HCT116 (cell line): ENCODE data around the gene CDH13. TPM values are rescaled to one million over a fixed set of nuclear protein-coding genes. Genes with fewer than 3 reads are reported as not detected.

Experiments
- ATAC-seq: fragments of 200-7000 bp; cut with Tn5 transposase; 2 replicates; pipeline ENCODE4 v1.9.1; 2020; ENCODE audit warnings: mild to moderate bottlenecking, moderate library complexity
- BruUV-seq: library from RNA; stranded (reverse); fragments of 400-500 nt; replicated peaks from 2 replicates; lab custom pipeline; 2021; lab: Mats Ljungman, UMichigan
- CTCF ChIA-PET: fragments of 300-600 bp; sonication (Branson Sonifier 250); formaldehyde crosslinking; loops from one replicate; lab custom pipeline; 2021; ENCODE audit warnings: antibody characterized with exemption; lab: Charles Lee
- POLR2A ChIA-PET: fragments of 300-600, 350-600 bp; sonication (Branson Sonifier 250); formaldehyde crosslinking; loops from one replicate; lab custom pipeline; 2021; ENCODE audit warnings: antibody characterized with exemption; lab: Charles Lee
- RAD21 ChIA-PET, 2 experiments: fragments of 300-600 bp; sonication (Branson Sonifier 250); formaldehyde crosslinking; loops; one replicate each; lab custom pipeline; 2023; ENCODE audit warnings: low total read pairs in 2 of 2; ENCODE audit not compliant: uncharacterized antibody in 2 of 2, unreplicated experiment in 2 of 2, low non-redundant PET in 1 of 2; lab: Charles Lee
- DNase-seq: peaks from one replicate; pipeline ENCODE4 v3.0.0-alpha.2; 2010; ENCODE audit warnings: low read depth, low spot score
- H2AFZ ChIP-seq: fragments of 200-600 bp; shearing (Covaris generic), sonication (generic); 2 replicates; pipeline ENCODE4 v1.6.1; 2017; ENCODE audit warnings: low read depth, mixed run types, mixed read lengths, antibody characterized with exemption, low read length; ENCODE audit not compliant: poor library complexity, severe bottlenecking
- H3K27ac ChIP-seq: 2 replicates; pipeline ENCODE4 v1.5.1; 2012; ENCODE audit warnings: low read depth, low read length
- H3K27me3 ChIP-seq: fragments of 200-600 bp; sonication (generic); 2 replicates; pipeline ENCODE4 v1.6.1; 2016; ENCODE audit warnings: mixed run types, low read length, mixed read lengths; ENCODE audit not compliant: insufficient read depth
- H3K36me3 ChIP-seq, 2 experiments: fragments of 200-500 bp in 1 of 2; fragments of 200-600 bp in 1 of 2; sonication (Bioruptor generic) in 1 of 2; sonication (generic) in 1 of 2; 2 replicates each; pipeline versions ENCODE4 v1.5.1 to v1.6.1; 2014 to 2016; ENCODE audit warnings: low read length in 2 of 2, inconsistent platforms in 1 of 2, mixed read lengths in 1 of 2, mixed run types in 1 of 2; ENCODE audit not compliant: insufficient read depth in 2 of 2, control insufficient read depth in 1 of 2
- H3K4me1 ChIP-seq, 2 experiments: fragments of 200-600 bp in 1 of 2; sonication (generic) in 1 of 2; 2 replicates each; pipeline versions ENCODE4 v1.5.1 to v1.6.1; 2012 to 2017; ENCODE audit warnings: low read length in 2 of 2, inconsistent platforms in 1 of 2, mild to moderate bottlenecking in 1 of 2, mixed read lengths in 1 of 2, mixed run types in 1 of 2, moderate library complexity in 1 of 2; ENCODE audit not compliant: insufficient read depth in 2 of 2, control insufficient read depth in 1 of 2
- H3K4me2 ChIP-seq: fragments of 200-600 bp; sonication (generic); 2 replicates; pipeline ENCODE4 v1.6.1; 2017; ENCODE audit warnings: mixed run types, low read length, mixed read lengths
- H3K4me3 ChIP-seq, 2 experiments: fragments of 200-600 bp in 1 of 2; sonication (generic) in 1 of 2; replicated peaks in 1 of 2; 2 replicates each; pipeline ENCODE4 v1.5.1; 2011 to 2016; ENCODE audit warnings: low read length in 2 of 2, control low read depth in 1 of 2, low read depth in 1 of 2, mild to moderate bottlenecking in 1 of 2, mixed read lengths in 1 of 2, mixed run types in 1 of 2
- H3K79me2 ChIP-seq: fragments of 200-600 bp; sonication (generic); 2 replicates; pipeline ENCODE4 v1.6.1; 2017; ENCODE audit warnings: mild to moderate bottlenecking, mixed run types, low read length, moderate library complexity, mixed read lengths; ENCODE audit not compliant: insufficient read depth
- H3K9ac ChIP-seq: fragments of 200-600 bp; sonication (generic); 2 replicates; pipeline ENCODE4 v1.6.1; 2016; ENCODE audit warnings: low read length, mixed read lengths
- H3K9me2 ChIP-seq: fragments of 200-600 bp; sonication (generic), shearing (Covaris generic); 2 replicates; pipeline ENCODE4 v1.6.1; 2017; ENCODE audit warnings: mixed run types, mild to moderate bottlenecking, moderate library complexity; ENCODE audit not compliant: insufficient read depth
- H3K9me3 ChIP-seq, 2 experiments: fragments of 200-500 bp in 1 of 2; fragments of 200-600 bp in 1 of 2; sonication (Bioruptor generic) in 1 of 2; sonication (generic) in 1 of 2; 2 replicates each; pipeline ENCODE4 v1.6.1; 2014 to 2017; ENCODE audit warnings: low read length in 2 of 2, mixed read lengths in 2 of 2, inconsistent platforms in 1 of 2, low read depth in 1 of 2, mild to moderate bottlenecking in 1 of 2, mixed run types in 1 of 2, moderate library complexity in 1 of 2; ENCODE audit not compliant: control insufficient read depth in 1 of 2, insufficient read depth in 1 of 2
- H4K20me1 ChIP-seq: fragments of 200-600 bp; sonication (generic), shearing (Covaris generic); 2 replicates; pipeline ENCODE4 v1.6.1; 2017; ENCODE audit warnings: mixed run types, mild to moderate bottlenecking, moderate library complexity; ENCODE audit not compliant: insufficient read depth
- SP1 ChIP-seq: IDR thresholded peaks from 2 replicates; pipeline ENCODE4 v1.6.1; 2012; ENCODE audit warnings: low read depth
- TCF7L2 ChIP-seq: IDR thresholded peaks from 2 replicates; pipeline ENCODE4 v1.7.0; 2011; ENCODE audit warnings: borderline replicate concordance, inconsistent platforms; ENCODE audit not compliant: insufficient read depth, insufficient read length; ENCODE audit errors: extremely low read depth
- intact Hi-C: fragments of 100-400 bp; cut with micrococcal nuclease; formaldehyde crosslinking; loops from 2 replicates; pipeline ENCODE4 v1.10.0; 2022
- total RNA-seq: library from RNA; stranded (reverse); gene quantifications from one replicate; pipeline ENCODE4 v1.2.1, GENCODE V29; 2021; ENCODE audit not compliant: unreplicated experiment
- TF ChIP-seq, protein P1 (sequence below): IDR thresholded peaks from 2 replicates; pipeline ENCODE4 v1.6.1; 2012; ENCODE audit warnings: low read depth
- TF ChIP-seq, protein P2 (sequence below), 3 experiments: fragments of 200-600 bp in 1 of 3; sonication (generic) in 1 of 3; IDR thresholded peaks in 2 of 3; conservative IDR thresholded peaks in 1 of 3; 2 replicates each; pipeline ENCODE4 v1.5.1; 2012 to 2017; ENCODE audit warnings: low read depth in 2 of 3, low read length in 2 of 3, antibody characterized with exemption in 1 of 3, borderline replicate concordance in 1 of 3, control low read depth in 1 of 3, mild to moderate bottlenecking in 1 of 3, mixed read lengths in 1 of 3, mixed run types in 1 of 3, moderate library complexity in 1 of 3; ENCODE audit not compliant: insufficient read depth in 1 of 3

CDH13 gene
- total RNA-seq, 1 experiment from 2014 or later, result not detected

- no peaks in the 10 kb centered on the region for H3K36me3 ChIP-seq
- no peaks in the 10 kb centered on the region for H3K9me3 ChIP-seq
- intact Hi-C loops, result no loop called here
- RAD21 ChIA-PET, result no interaction called here
- no peaks in the 10 kb centered on the region for H4K20me1 ChIP-seq
- BruUV-seq, result no TSS peak
- H3K4me2 ChIP-seq, result no peak overlapping the region
- no peak overlapping the region for H3K4me3 ChIP-seq
- H3K27me3 ChIP-seq, result peaks cover 7% of the 10 kb centered on the region; the same call in 1 of the 2 replicates
- POLR2A ChIA-PET, result no interaction called here
- H3K4me1 ChIP-seq, result no peaks in the 10 kb centered on the region
- ATAC-seq, result no peak
- CTCF ChIA-PET, result no interaction called here
- no peaks in the 10 kb centered on the region for H3K9me2 ChIP-seq
- H2AFZ ChIP-seq, result no peak overlapping the region
- H3K79me2 ChIP-seq, result no peaks in the 10 kb centered on the region
- no peak overlapping the region for H3K27ac ChIP-seq
- DNase-seq, result no peak
- TF ChIP-seq, protein P1, sequence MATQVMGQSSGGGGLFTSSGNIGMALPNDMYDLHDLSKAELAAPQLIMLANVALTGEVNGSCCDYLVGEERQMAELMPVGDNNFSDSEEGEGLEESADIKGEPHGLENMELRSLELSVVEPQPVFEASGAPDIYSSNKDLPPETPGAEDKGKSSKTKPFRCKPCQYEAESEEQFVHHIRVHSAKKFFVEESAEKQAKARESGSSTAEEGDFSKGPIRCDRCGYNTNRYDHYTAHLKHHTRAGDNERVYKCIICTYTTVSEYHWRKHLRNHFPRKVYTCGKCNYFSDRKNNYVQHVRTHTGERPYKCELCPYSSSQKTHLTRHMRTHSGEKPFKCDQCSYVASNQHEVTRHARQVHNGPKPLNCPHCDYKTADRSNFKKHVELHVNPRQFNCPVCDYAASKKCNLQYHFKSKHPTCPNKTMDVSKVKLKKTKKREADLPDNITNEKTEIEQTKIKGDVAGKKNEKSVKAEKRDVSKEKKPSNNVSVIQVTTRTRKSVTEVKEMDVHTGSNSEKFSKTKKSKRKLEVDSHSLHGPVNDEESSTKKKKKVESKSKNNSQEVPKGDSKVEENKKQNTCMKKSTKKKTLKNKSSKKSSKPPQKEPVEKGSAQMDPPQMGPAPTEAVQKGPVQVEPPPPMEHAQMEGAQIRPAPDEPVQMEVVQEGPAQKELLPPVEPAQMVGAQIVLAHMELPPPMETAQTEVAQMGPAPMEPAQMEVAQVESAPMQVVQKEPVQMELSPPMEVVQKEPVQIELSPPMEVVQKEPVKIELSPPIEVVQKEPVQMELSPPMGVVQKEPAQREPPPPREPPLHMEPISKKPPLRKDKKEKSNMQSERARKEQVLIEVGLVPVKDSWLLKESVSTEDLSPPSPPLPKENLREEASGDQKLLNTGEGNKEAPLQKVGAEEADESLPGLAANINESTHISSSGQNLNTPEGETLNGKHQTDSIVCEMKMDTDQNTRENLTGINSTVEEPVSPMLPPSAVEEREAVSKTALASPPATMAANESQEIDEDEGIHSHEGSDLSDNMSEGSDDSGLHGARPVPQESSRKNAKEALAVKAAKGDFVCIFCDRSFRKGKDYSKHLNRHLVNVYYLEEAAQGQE, result no peak
- no peak for TF ChIP-seq TCF7L2
- TF ChIP-seq SP1, result no peak
- TF ChIP-seq, protein P2, sequence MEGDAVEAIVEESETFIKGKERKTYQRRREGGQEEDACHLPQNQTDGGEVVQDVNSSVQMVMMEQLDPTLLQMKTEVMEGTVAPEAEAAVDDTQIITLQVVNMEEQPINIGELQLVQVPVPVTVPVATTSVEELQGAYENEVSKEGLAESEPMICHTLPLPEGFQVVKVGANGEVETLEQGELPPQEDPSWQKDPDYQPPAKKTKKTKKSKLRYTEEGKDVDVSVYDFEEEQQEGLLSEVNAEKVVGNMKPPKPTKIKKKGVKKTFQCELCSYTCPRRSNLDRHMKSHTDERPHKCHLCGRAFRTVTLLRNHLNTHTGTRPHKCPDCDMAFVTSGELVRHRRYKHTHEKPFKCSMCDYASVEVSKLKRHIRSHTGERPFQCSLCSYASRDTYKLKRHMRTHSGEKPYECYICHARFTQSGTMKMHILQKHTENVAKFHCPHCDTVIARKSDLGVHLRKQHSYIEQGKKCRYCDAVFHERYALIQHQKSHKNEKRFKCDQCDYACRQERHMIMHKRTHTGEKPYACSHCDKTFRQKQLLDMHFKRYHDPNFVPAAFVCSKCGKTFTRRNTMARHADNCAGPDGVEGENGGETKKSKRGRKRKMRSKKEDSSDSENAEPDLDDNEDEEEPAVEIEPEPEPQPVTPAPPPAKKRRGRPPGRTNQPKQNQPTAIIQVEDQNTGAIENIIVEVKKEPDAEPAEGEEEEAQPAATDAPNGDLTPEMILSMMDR (IDR thresholded peaks at IDR 0.05 in 2 of 3, conservative IDR thresholded peaks at IDR 0.05 in 1 of 3; ENCODE audit: borderline replicate concordance in 1 of 3, insufficient read depth in 1 of 3, low read depth in 2 of 3, low read length in 2 of 3), result no peak
- H3K9ac ChIP-seq, result no peak overlapping the region
These were observed 881.5 kb downstream of the CDH13 start for GRCh38 chr16:83508295-83508694.
